Islet of Langerhans (tissue), 1 donor: Measurements from ENCODE around the gene ITGB2.

Source experiments
- FAIRE-seq: peaks from one replicate; lab custom pipeline; 2011; peaks lifted over from hg19 to GRCh38; lab: Jason Lieb, UNC

ITGB2 gene

DNA sequence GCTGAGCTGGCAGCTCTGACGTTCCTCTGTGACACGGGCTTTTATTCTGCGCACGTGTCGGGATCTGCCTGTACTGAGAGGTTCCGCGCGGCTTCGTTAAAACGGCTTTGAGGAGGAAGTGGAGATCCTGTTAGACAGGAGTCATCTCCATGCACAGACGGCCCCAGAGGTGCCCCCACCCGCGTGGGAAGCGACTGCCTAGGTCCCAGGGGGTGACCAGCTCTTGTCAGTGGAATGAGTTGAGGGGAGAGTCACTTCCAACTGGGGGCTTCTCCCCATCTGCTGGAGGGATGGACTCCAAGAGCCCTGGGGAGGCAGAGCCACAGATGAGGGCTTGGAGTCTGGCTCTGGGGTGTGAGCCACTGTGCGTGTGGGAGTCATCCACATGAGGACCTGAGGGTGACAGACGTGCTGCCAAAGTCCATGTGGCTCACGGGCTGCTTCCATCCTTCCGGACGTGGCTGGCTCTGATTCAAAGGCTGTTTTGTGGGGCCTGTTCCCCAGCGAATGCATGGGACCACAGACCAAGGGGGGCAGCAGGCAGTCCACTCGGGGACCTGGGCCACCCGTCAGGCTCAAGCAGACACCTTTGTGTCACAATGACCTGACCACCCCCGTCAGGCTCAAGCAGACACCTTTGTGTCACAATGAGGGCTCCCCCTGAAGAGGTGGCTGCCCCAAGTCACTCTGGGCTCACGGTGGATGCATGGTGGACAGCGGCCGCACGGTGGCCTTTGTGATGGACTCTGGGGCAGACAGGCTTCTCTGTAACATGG lies 74.0 kb downstream of the ITGB2 start:
- no peak for FAIRE-seq

DNA sequence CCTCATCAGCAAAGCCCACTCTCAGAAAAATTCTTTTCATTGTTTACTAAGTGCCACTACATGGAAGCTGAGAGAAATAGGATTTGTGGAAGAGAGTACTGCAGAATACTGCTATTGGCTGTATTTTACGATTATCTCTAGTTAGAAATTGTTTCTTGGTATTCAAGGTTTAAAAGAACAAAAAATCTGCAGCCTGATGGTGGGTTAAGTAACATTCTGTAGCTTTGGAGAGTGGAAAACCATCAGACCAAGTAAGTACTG lies 74.5 kb downstream of the ITGB2 start:
- no peak for FAIRE-seq

DNA sequence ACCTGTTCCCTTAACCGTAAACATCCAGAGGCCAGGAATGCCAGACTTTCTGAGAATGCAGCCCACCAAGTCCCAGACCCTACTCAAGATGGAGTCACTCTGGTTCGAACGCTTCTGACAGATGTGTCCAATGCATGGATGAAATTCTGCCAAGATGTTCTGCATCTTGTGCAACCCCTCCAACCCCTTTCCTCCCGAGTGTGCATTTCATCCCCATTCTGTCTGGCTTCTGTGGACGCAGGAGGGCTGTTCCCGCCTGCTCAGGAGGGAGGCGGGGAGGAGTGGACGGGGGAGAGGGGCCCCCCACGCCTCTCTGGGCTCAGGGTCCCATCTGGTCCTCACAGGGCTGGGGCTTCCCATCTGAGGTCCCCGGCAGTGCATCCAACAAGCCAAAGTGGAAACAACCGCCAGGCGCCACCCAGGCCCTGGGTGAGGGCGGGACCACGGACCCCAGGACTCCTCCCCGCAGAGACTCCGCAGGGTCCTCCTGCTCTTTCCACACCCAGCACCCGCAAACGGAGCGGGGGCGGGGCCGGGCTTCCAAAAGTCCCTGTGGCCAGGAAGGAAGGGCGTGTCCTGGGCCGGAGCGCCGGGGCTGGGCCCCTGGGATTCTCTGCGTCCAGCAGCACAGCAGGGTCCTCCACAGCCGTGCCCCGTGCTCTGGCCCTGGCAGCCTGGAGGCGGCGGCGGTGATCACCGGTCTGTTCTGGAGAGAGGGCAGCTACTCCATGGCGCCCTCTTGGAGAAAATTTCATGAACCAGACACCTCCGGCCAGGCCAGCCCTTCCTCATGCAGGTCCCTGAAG lies 75.1 kb downstream of the ITGB2 start:
- no peak for FAIRE-seq

DNA sequence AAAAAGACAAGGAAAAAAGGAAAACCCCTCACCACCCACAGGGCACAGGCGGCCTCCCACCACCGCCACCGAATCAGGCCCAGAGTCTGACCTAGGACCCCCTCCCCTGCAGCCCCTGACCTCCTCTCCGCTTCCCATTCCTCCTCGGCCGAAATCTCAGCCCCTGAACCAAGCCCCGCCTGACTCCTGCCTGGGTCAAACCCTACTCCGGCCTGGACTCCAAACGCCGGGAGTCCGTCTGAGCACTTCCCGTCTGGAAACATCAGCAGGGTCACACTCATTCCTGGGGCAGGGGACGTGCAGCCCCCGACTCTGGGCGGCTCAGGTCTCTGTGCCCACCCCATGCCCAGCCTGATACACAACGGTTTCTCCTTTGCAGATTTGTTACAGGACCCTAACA lies 76.4 kb downstream of the ITGB2 start:
- FAIRE-seq, result no peak

DNA sequence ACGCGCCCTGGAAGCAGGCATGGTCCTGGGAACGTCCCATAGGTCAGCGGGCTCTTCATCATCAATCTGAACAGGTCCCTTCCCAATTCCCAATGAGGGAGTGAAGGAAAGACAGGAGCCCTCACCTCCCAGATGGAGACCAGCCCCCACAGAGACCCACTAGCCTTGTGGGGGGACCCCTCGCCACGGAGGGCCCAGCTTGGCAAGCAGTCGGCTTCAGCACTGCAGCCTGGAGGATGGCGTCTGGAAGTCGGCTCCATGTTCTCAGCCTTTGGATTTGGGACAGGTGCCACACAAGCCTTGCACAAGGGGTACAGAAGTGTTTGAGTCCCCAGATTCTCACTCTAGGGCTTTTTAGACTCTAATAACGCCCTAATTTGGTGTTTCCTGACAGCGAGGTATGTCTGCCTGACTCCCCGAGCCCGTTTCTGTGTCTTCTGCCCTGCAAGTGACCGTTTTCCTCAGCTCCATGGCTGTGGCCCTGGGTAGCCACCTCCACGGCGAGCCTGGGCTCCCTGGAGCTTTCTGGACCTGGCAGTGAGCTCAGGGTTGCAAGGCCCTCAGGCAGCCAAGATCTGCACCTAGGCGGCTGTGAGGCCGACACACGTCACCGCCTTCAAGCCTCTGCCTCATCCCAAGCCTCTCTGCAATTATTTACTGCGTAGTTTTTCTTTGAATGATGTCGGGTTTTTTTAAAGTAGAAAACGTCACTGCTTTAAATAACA lies 77.8 kb downstream of the ITGB2 start:
- FAIRE-seq, result no peak

DNA sequence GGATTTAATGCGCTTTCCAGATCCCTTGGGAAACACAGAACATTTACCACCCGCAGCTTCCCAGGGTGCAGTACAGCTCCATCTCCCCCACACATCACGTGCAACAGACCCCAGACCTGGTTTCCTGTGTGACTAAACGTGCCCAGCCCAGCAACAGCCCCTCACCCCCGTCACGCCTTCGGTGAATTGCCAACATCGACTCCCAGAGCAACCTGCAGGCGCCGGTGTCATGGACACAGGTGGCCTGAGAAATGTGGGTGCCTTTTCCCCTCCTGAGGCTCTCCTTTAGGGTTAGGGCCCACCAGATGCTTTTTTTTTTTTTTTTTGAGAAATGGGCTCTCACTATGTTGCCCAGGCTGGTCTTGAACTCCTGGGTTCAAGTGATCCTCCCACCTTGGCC lies 78.6 kb downstream of the ITGB2 start:
- FAIRE-seq, result no peak

DNA sequence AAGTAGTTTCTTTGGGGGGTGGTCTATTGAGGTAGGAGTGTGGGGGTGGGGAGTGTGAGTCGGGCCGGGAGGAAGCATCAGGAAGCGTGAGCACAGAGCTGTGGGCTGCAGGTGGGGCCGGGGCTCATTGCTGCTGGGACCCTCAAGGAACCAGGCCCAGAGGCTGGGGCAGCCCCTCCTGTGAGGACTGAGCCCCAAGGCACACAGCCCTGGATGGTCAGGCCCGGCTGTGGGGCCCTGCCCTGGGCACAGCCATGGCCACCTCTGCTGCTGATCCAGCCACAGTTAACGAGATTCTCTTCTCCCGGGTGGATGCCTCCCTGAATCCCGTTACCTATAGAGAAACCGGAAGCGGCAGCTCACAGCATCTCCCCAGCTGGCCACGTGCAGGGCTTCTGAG lies 79.9 kb downstream of the ITGB2 start:
- FAIRE-seq, result no peak

DNA sequence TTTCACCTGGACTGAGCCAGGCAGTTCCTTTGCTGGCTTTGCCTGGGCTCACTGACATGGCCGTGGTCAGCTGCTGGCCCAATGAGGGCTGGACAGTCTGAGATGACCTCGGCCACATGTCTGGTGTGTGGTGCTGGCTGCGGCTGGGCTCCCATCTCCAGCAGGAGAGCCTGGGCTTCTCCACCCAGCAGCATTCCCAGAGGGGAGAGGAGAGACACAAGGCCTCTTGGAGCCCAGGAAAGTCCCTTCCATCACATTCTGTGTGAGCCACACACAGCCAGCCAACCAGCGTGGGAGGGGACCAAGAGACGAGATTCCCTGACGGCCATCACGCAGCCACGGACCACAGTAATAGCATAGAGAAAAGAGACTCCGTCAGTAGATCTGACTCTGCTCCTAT lies 81.7 kb downstream of the ITGB2 start:
- FAIRE-seq, result no peak

DNA sequence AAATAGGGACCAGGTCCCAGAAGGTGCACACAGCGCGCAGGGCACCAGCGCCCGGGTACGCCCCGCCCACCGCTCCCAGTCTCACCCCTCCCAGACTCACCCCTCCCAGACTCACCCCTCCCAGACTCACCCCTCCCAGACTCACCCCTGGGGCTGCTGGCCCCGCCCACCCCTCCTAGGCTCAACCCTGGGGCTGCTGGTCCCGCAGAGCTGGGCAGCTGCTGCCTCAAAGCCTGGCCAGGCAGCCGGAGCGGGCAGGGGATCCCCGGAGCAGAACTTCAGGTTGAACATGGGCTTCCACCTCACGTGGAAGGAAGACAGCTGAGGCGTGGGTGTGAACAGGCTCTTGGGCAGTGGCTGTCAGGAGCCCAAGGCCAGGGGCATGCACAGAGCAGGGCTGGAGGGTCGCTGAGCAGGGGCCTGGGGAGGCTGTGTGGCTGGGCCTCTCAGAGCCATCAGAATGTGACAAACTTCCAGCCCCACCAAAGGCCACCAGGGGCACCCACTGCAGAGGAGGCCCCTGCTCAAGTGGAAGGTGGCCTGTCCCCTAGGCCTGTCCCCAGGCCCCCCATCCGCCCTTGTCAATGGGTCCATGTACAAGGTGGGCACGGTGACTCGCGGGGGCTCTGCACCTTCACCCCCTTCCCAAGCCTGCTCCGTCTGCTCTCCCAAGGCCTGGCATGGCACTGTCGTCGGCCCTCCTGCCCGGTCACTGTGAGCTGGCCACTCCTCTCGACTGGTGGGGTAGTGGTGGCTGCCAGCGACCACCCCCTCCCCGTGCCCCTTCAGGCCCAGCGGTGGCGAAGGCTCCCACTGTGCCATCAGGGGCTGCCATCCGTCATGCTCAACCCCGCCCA lies 82.4 kb downstream of the ITGB2 start:
- FAIRE-seq, result no peak

DNA sequence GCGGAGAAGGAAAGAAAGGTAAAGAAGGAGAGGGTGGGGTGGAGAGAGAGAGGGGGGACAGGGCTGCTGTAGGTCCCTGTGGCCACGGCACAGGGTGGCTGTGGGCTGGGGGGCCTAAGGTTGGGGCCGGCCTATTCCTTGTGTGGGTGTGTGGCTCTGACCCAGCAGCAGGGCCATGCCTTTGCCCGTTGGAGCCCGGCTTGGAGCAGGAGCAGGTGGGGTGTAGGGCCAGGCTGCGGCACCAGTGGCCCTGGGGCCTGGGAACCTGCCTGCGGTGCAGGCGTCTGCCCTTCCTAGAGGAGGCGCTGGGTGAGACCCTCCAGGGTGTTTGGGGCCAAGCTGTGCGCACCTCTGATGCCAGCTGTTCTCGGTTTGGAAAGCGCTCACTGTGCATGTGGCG lies 83.2 kb downstream of the ITGB2 start:
- no peak for FAIRE-seq

DNA sequence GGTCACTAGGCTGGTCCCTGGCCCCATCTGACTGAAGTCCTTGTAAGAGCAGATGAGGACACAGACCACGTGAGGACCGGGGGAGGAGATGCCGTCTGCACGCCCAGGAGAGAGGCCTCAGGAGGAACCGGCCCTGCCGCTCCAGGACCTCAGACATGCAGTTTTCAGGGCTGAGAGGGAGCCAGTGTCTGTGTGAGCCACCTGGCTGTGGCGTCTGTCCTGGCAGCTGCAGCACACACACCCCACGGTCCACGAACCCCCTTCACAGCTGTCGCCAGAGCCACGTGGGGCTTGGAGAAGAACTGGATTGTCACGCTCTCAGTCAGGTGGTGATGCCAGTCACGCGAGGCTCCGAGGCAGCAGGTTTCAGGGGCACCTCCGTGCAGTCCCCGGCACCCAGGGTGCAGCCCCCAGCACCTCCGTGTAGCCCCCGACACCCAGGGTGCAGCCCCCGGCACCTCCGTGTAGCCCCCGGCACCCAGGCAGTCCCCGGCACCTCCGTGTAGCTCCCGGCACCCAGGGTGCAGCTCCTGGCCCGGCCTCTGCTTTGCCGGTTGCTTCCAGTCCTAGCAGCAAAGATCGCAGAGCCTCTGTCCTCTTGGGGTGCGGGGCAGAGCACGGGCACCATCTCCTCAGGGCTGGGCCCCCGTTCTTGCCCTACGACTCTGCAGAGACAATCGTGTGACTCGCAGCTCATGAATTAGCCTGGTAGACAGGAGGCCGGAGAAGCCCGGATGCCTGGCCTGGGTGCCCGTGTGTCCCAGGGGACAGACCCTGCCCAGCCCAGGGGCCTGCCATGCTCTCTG lies 83.8 kb downstream of the ITGB2 start:
- no peak for FAIRE-seq

DNA sequence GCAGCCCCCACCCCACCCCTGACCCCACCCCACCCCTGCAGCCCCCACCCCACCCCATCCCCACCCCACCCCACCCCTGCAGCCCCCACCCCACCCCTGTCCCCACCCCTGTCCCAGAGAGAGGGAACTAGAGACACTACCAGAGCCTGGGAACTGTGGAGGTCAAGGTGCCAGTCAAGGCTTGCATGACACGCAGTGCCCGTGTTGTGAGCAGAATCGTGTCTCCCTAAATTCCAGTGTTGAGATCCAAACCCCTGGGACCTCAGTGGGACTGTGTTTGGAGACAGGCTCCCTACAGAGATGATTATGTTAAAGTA lies 84.4 kb downstream of the ITGB2 start:
- FAIRE-seq, result no peak
